Caki2 (cell line): Measurements from ENCODE around the gene PKP1. TPM values are rescaled to one million over a fixed set of nuclear protein-coding genes. Genes with fewer than 3 reads are reported as not detected.

Source experiments
- DNase-seq: peaks from one replicate; pipeline ENCODE4 v3.0.0-alpha.2; 2015; ENCODE audit warnings: low read depth
- in situ Hi-C: cut with HindIII; loops from 2 replicates; pipeline ENCODE4 v1.10.0; 2016; ENCODE audit warnings: low sequenced_read_pairs, low pct_unique_long_range_greater_than_20kb, mixed read lengths
- total RNA-seq: library from RNA; depleted of rRNA; stranded (reverse); fragments of >200 nt; shearing (Covaris generic); gene quantifications from 2 replicates; pipeline ENCODE4 v1.2.3, GENCODE V29; 2014; ENCODE audit warnings: low replicate concordance

PKP1 gene
- total RNA-seq, 1 experiment from 2014 or later, result not detected

GRCh38 chr1:201258763-201259230 is 24.5 kb upstream of the PKP1 start:
- in situ Hi-C loops, result no loop called here
- no peak for DNase-seq

GRCh38 chr1:201259476-201260235 is 23.6 kb upstream of the PKP1 start:
- no peak for DNase-seq
- in situ Hi-C loops, result no loop called here

GRCh38 chr1:201260236-201260590 is 23.1 kb upstream of the PKP1 start:
- in situ Hi-C loops, result no loop called here
- DNase-seq, result no peak

DNA sequence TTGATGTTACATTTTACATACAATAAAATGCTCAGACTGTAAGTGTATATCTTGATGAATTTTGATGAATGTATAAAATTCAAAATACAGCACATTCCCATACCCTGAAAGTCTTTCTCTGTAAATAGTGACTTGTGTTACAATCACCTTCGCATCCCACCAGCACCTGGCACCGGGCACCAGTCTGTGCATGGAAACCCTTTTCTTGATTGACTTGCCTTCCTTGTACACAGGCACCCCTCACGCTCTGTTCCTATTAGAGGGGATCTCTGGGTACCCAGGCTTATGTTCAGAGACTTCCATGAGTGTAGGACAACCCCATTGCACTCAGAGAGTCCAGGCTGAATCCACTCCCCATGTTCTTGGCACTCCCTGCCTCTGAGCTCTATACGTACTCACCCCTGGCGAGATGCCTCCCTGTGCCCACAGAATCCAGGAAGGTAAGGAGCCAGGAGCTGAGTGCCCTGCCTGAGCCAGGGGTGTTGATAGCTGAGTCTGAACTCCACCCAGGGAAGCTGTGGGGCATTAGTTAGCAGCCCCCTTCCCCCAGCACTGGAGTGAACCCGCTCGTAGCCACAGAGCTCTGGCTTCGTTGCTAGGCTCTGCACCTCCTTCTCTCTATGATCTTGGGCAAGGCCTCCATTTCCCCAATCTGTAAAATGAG is 22.5 kb upstream of the PKP1 start:
- in situ Hi-C loops, result no loop called here
- no peak for DNase-seq

- no peak for DNase-seq
- in situ Hi-C loops, result no loop called here
Observed at GRCh38 chr1:201261771-201262547, 21.3 kb upstream of the PKP1 start.

DNA sequence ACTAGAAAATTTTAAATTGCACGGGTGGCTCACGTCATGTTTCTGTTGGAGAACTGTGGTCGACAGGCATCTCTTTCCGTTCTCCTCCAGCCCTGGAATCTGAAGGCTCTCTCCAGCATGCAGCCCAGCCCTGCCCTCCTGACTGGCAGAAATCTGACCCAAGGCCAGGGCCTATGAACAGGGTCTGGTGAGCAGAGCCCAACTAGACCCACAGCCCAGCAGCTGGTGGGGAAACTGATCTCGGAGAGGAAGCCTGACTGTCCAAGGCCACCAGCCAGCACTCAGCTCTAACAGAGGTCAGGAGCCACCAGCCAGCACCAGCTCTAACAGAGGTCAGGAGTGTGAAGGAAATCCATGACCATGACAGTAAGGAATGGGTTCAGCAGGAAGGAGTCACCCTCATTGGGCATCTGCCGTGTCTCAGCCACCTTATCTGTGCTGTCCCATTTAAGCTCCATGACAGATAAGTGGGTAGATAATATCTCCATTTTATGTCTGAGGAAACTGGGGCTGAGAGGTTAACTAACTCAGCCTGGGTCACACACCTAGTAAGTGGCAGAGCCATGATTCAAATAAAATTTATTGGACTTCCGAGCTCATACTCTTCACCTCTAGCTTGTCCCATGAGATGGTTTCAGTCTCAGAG is 20.2 kb upstream of the PKP1 start:
- no peak for DNase-seq
- in situ Hi-C loops, result no loop called here

GRCh38 chr1:201264072-201264471 is 19.2 kb upstream of the PKP1 start:
- no peak for DNase-seq
- in situ Hi-C loops, result no loop called here

DNA sequence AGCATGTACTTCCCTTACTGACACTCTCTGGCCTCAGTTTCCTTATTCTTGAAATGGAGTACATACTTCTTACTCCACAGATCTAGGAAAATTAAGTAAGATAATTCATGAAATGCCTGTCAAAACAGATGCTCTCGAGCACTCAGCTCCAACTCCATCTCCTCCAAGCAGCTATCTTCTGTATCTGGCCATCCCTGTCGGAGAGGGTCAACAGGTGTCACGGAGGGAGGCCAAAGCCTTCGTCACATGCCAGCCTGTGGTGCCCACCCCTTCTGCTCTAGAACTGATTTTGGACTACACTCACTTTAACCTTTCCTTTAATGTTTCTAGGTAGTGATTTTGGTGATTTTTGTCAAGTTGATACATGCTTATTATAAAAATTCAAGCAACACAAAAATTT is 18.8 kb upstream of the PKP1 start:
- in situ Hi-C loops, result no loop called here
- DNase-seq, result no peak

DNA sequence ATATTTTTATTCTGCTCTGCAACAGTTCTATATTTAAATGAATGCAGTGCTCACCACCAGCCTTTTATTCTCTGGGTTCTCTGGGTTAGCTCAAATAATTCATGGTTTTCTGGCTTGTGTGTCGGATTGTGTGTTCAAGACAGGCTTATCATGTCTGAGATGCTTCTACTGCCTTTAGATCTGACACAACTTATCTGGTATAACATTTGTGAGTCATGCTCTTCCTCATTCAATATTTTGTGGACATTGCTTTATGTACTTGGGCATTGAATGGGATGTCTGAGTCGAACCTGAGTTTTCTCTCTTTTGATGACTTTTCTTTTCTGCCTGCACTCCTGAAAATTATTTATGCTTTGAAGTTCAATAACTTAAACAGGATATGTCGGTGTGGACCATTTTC is 17.6 kb upstream of the PKP1 start:
- no peak for DNase-seq
- in situ Hi-C loops, result no loop called here

GRCh38 chr1:201266276-201266675 is 17.0 kb upstream of the PKP1 start:
- in situ Hi-C loops, result no loop called here
- no peak for DNase-seq

- in situ Hi-C loops, result no loop called here
- DNase-seq, result peak; percentile 60
Observed at GRCh38 chr1:201266774-201267173, 16.5 kb upstream of the PKP1 start.

DNA sequence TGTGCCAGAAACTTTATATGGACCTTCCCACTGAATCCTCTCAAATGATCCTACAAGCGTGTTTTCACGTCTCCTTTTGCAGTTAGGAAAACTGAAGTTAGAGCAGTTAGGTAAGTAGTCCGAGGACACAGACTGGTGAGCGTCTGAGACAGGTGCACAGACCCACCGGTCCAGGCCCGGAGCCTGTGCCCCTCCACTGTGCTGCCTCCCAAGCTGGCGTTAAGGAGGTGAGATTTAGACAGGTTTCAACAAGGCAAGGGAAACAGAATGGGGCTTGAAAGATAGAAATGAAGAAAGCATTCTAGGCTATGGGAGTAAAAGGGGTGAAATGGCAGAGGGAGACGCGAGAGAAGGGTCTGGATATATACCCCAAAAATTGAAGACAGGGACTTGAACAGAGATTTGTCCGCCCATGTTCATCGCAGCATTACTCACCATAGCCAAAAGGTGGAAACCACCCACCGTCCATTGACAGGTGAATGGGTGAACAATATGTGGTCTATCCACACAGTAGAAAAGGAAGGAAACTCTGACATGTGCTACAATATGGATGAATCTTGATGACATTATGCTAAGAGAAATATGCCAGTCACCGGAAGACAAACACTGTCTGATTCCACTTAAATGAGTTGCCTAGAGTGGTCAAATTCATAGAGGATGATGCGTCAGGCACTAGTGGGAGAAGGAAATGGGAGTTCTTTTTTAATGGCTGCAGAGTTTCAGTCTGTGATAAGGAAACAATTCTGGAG is 15.7 kb upstream of the PKP1 start:
- in situ Hi-C loops, result no loop called here

GRCh38 chr1:201268604-201269151 is 14.6 kb upstream of the PKP1 start:
- in situ Hi-C loops, result no loop called here
- peak; percentile 32 for DNase-seq

More for the DNA sequence above, 15.7 kb upstream of the PKP1 start:
- DNase-seq, result peak; percentile 22

GRCh38 chr1:201269281-201269680 is 14.0 kb upstream of the PKP1 start:
- in situ Hi-C loops, result no loop called here
- DNase-seq, result no peak

DNA sequence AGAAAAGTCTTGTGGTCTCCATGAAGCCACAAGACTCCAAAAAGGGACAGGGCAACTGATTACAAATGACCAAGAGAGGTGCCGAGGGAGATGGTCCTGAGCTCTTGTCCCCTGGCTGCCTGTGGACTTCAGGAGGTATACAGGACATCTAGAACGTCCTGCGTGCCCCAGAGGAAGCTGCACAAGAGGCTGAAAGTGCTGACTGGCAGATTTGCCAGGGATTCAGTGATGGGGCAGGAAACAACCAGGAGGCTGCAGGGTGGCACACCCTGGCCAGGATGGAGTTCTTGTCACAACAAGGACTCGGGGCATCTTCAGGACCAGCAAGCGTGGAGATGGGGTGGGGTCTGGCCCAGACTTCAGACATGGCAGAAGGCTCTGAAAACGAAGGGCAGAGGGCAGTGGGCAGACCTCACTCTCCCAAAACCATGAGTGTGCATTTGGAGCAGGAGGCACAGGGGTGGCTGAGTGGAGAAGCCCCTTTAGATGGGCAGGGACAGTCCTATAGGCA is 13.4 kb upstream of the PKP1 start:
- no peak for DNase-seq
- in situ Hi-C loops, result no loop called here

DNA sequence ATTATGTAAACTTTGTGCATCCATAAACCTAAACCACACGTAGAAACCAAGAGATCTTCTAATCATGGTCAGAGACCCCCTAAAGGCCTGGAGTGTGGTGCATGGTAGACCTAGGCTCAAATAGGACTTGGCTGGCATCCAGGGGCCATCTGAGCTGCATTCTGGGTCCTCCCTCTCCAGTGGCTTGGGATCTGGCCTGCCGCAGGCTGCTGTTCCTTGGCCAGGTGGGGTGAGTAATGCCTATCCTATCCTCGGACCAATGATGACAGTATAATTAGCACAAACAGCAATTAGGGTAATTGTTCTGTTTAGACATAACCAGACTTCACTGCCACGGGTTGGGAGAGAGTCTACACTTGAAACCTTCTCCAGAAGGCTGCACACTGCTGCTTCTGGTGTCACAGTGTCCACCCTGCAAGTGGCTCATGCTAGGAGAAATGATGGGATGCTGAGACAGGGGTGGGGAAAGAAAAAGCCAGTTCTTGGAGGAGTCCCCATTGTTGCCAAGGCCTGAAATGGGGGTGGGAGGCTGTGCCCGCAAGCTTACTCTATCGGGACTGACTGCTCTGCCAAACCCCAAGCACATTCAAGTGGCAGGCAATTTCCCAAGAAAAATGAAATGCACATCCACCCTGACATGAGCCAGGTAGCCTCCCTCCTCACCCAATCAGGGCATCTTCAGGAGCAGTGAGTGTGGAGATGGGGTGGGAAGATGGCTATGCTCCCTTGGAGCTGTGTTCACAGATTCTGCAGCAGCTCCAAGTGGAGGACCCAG is 12.5 kb upstream of the PKP1 start:
- in situ Hi-C loops, result no loop called here

GRCh38 chr1:201272799-201273198 is 10.5 kb upstream of the PKP1 start:
- no peak for DNase-seq
- in situ Hi-C loops, result no loop called here

More for the DNA sequence above, 12.5 kb upstream of the PKP1 start:
- no peak for DNase-seq
